CD4-positive, alpha-beta T cell treated with Interleukin-21 for 1 hour (primary cell): Measurements from ENCODE around the gene CCDC85C.
A peak's percentile ranks its signal among the peaks of the same experiment; 100 is the strongest.

ENCODE experiments used
- DNase-seq: peaks from one replicate; pipeline ENCODE4 v3.0.0-alpha.2; 2020

CCDC85C gene

GRCh38 chr14:99507860-99508640, 96.0 kb downstream of the CCDC85C start:
- DNase-seq = no peak

GRCh38 chr14:99506276-99506675, 97.7 kb downstream of the CCDC85C start:
- no peak for DNase-seq

- no peak for DNase-seq
Observed at GRCh38 chr14:99505089-99505488, 98.9 kb downstream of the CCDC85C start.

- no peak for DNase-seq
Observed at GRCh38 chr14:99503848-99504453, 100.1 kb downstream of the CCDC85C start.

GRCh38 chr14:99502989-99503421, 101.0 kb downstream of the CCDC85C start:
- DNase-seq = no peak

GRCh38 chr14:99497894-99498293, 106.1 kb downstream of the CCDC85C start:
- no peak for DNase-seq

GRCh38 chr14:99497341-99497740, 106.7 kb downstream of the CCDC85C start:
- DNase-seq = no peak

GRCh38 chr14:99484106-99484505, 119.9 kb downstream of the CCDC85C start:
- no peak for DNase-seq

GRCh38 chr14:99481745-99482099, 122.3 kb downstream of the CCDC85C start:
- peak; percentile 44 for DNase-seq

GRCh38 chr14:99480917-99481744, 122.9 kb downstream of the CCDC85C start, which contains the start of gene CCNK:
CCNK (plus strand) TSS chr14:99481409; CDS start chr14:99492678, 11,269 bp downstream.
- DNase-seq = peak; percentile 100

- peak; percentile 36 for DNase-seq
Observed at GRCh38 chr14:99479906-99480869, 123.8 kb downstream of the CCDC85C start, which contains the start of gene SETD3. SETD3 (minus strand) TSS chr14:99480859; CDS start chr14:99465805, 15,054 bp downstream.

GRCh38 chr14:99479160-99479905, 124.7 kb downstream of the CCDC85C start:
- DNase-seq = no peak

GRCh38 chr14:99478128-99478527, 125.9 kb downstream of the CCDC85C start:
- DNase-seq = no peak

- no peak for DNase-seq
Observed at GRCh38 chr14:99476864-99477263, 127.1 kb downstream of the CCDC85C start.

GRCh38 chr14:99475660-99476059, 128.3 kb downstream of the CCDC85C start:
- DNase-seq = no peak

GRCh38 chr14:99475179-99475578, 128.8 kb downstream of the CCDC85C start:
- DNase-seq = no peak

- DNase-seq = no peak
Observed at GRCh38 chr14:99473458-99473857, 130.5 kb downstream of the CCDC85C start.

GRCh38 chr14:99472937-99473336, 131.1 kb downstream of the CCDC85C start:
- no peak for DNase-seq

GRCh38 chr14:99471731-99472130, 132.3 kb downstream of the CCDC85C start:
- no peak for DNase-seq

GRCh38 chr14:99468836-99469592, 135.0 kb downstream of the CCDC85C start:
- DNase-seq = no peak

GRCh38 chr14:99468081-99468480, 135.9 kb downstream of the CCDC85C start:
- no peak for DNase-seq
